Measurements from ENCODE around the gene NUBP2.

The NUBP2 gene

DNA sequence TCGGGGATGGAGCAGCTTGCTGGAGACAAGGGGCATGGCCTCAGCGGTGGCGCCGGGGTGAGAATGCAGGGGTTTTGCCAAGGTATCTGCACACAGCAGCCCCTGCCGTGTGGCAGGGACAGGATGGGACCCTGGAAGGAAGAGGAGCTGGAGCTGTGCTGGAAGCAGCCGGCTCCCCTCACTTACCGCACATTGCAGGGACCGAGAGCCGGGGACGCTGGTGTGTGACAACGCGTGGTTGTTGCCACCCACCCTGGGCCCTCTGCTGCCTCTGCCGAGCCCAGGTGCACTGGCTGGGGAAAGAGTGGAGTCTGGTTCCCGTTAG, 3.0 kb downstream of the NUBP2 start:
- H3K4me3 Mint-ChIP-seq, result peak overlapping the region in 2 of 3 experiments; percentile 28 to 84
- H3K36me3 Mint-ChIP-seq (ENCODE audit: low read depth), result peaks cover 5% of the 10 kb centered on the region
- H3K27ac Mint-ChIP-seq, result no peak overlapping the region
- no peaks in the 10 kb centered on the region for H3K27me3 Mint-ChIP-seq (ENCODE audit: low read depth)
- TF ChIP-seq, protein P1, sequence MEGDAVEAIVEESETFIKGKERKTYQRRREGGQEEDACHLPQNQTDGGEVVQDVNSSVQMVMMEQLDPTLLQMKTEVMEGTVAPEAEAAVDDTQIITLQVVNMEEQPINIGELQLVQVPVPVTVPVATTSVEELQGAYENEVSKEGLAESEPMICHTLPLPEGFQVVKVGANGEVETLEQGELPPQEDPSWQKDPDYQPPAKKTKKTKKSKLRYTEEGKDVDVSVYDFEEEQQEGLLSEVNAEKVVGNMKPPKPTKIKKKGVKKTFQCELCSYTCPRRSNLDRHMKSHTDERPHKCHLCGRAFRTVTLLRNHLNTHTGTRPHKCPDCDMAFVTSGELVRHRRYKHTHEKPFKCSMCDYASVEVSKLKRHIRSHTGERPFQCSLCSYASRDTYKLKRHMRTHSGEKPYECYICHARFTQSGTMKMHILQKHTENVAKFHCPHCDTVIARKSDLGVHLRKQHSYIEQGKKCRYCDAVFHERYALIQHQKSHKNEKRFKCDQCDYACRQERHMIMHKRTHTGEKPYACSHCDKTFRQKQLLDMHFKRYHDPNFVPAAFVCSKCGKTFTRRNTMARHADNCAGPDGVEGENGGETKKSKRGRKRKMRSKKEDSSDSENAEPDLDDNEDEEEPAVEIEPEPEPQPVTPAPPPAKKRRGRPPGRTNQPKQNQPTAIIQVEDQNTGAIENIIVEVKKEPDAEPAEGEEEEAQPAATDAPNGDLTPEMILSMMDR (IDR thresholded peaks at IDR 0.05; ENCODE audit: unreplicated experiment in 3 of 3), result no peak
- H3K4me1 Mint-ChIP-seq, result peaks cover 9% of the 10 kb centered on the region
- H3K9me3 Mint-ChIP-seq, result no peaks in the 10 kb centered on the region

DNA sequence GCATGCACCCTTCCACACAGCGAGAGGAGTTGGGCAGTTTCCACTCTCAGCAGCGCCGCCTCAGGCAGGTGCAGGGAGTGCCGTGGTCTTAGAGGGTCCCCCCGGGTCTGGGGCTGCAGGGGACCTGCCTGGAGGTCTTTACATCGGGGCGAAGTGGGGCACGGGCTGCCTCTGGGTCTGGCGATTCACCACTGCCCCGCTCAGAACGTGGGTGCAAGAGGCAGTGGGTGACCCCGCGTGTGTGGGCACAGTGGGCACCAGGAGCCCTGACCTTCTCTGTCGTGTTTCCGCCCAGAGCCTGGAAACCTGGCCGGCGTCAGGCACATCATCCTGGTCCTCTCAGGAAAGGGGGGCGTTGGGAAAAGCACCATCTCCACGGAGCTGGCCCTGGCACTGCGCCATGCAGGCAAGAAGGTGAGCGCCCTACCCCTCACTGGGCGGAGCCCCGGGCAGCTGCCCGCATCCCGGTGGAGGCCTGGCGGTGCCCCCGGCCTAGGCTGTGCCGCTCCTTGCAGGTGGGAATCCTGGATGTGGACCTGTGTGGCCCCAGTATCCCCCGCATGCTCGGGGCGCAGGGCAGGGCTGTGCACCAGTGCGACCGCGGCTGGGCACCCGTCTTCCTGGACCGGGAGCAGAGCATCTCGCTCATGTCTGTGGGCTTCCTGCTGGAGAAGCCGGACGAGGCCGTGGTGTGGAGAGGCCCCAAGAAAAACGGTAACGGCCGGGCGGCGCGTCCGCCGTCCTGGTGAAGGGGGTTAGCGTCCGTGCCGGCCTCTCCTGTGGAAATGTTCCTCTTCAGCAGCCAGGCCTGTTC, 3.7 kb downstream of the NUBP2 start:
- Mint-ChIP-seq H3K36me3 (ENCODE audit: low read depth) (peaks cover 5% of the 10 kb centered on the region), H3K4me1 (peaks cover 5% of the 10 kb centered on the region), H3K4me3 (no peak overlapping the region)

GRCh38 chr16:1787056-1787321, 4.2 kb downstream of the NUBP2 start:
- Mint-ChIP-seq H3K9me3 (no peaks in the 10 kb centered on the region), H3K4me3 (no peak overlapping the region), H3K36me3 (ENCODE audit: low read depth) (peaks cover 5% of the 10 kb centered on the region), H3K4me1 (peaks cover 5% of the 10 kb centered on the region), H3K27ac (no peak overlapping the region), H3K27me3 (ENCODE audit: low read depth) (no peaks in the 10 kb centered on the region)
- TF ChIP-seq, protein P1 (IDR thresholded peaks at IDR 0.05; ENCODE audit: unreplicated experiment in 3 of 3), result no peak

More for the DNA sequence above, 3.7 kb downstream of the NUBP2 start:
- no peak overlapping the region for H3K27ac Mint-ChIP-seq
- no peaks in the 10 kb centered on the region for H3K9me3 Mint-ChIP-seq
- TF ChIP-seq, protein P1 (IDR thresholded peaks at IDR 0.05; ENCODE audit: unreplicated experiment in 3 of 3), result no peak
- no peaks in the 10 kb centered on the region for H3K27me3 Mint-ChIP-seq (ENCODE audit: low read depth)

- no peaks in the 10 kb centered on the region for H3K27me3 Mint-ChIP-seq (ENCODE audit: low read depth)
- H3K36me3 Mint-ChIP-seq (ENCODE audit: low read depth), result peaks cover 5% of the 10 kb centered on the region
- TF ChIP-seq, protein P1 (IDR thresholded peaks at IDR 0.05; ENCODE audit: unreplicated experiment in 3 of 3), result no peak
- H3K4me3 Mint-ChIP-seq, result no peak overlapping the region
- H3K9me3 Mint-ChIP-seq, result no peaks in the 10 kb centered on the region
- peaks cover 5% of the 10 kb centered on the region for H3K4me1 Mint-ChIP-seq
- H3K27ac Mint-ChIP-seq, result no peak overlapping the region
Observed at GRCh38 chr16:1787322-1788094, 4.7 kb downstream of the NUBP2 start.

DNA sequence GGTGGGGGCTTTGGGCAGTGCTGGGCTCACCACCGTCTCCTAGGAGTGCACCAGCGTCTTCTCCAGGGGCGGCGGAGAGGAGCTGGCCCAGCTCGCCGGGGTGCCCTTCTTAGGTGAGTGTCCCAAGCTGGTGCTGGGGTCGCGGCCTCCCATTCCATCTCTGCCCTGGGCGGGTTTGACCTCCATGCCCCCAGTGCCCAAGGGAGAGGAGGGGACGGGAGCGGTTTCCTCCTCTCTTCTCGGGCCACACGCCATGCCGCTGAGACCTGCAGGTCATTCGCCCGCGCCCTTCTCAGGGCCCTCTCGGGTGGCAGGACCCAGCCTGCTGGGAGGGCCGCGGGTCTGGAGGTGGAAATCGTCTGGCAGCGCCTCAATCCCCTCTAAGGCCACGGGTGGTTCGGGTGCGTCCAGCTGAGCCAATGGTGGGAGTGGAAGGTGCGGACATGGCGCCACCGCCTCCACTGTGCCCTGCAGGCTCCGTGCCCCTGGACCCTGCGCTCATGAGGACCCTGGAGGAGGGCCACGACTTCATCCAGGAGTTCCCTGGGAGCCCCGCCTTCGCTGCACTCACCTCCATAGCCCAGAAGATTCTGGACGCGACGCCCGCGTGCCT, 5.4 kb downstream of the NUBP2 start:
- no peak overlapping the region for H3K4me3 Mint-ChIP-seq
- peaks cover 5% of the 10 kb centered on the region for H3K36me3 Mint-ChIP-seq (ENCODE audit: low read depth)
- TF ChIP-seq, protein P1 (IDR thresholded peaks at IDR 0.05; ENCODE audit: unreplicated experiment in 3 of 3), result no peak
- H3K9me3 Mint-ChIP-seq, result no peaks in the 10 kb centered on the region
- H3K27me3 Mint-ChIP-seq (ENCODE audit: low read depth), result no peaks in the 10 kb centered on the region
- H3K4me1 Mint-ChIP-seq, result peaks cover 3% of the 10 kb centered on the region
- no peak overlapping the region for H3K27ac Mint-ChIP-seq

Measured in nephron (organoid).